Stimulated activated CD8-positive, alpha-beta memory T cell treated with anti-CD3 and anti-CD28 coated beads, Interleukin-7, amount 100 ng/mL, for 1 hour (primary cell): ENCODE measurements around the gene PMF1.
"Not testable (repeated sequence)": the region's sequence is repeated elsewhere in the genome, so short reads cannot be mapped to it uniquely, and the experiment has no call there.

Source experiments
- DNase-seq, 2 donors: peaks; one replicate each; pipeline ENCODE4 v3.0.0-alpha.2; 2020; ENCODE audit warnings: low read depth in 2 of 2

Gene PMF1, protein sequence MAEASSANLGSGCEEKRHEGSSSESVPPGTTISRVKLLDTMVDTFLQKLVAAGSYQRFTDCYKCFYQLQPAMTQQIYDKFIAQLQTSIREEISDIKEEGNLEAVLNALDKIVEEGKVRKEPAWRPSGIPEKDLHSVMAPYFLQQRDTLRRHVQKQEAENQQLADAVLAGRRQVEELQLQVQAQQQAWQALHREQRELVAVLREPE

DNA sequence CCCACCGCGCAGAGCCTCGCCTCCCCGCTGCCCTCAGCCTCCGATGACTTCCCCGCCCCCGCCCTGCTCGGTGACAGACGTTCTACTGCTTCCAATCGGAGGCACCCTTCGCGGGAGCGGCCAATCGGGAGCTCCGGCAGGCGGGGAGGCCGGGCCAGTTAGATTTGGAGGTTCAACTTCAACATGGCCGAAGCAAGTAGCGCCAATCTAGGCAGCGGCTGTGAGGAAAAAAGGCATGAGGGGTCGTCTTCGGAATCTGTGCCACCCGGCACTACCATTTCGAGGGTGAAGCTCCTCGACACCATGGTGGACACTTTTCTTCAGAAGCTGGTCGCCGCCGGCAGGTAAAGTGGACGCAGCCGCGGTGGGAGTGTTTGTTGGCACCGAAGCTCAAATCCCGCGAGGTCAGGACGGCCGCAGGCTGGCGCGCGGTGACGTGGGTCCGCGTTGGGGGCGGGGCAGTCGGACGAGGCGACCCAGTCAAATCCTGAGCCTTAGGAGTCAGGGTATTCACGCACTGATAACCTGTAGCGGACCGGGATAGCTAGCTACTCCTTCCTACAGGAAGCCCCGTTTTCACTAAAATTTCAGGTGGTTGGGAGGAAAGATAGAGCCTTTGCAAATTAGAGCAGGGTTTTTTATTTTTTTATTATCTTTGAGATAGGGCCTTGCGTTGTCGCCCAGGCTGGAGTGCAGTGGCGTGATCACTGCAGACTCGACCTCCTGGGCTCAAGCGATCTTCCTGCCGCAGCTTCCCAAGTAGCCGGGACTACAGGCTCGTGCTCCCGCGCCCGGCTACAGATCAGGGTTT, at the start of gene PMF1:
Gene PMF1 (plus strand): TSS at position 175 of the 811 bp plus-strand sequence. CDS start 9 bp downstream, at position 184.
- peak; percentile 83 to 91 for DNase-seq

DNA sequence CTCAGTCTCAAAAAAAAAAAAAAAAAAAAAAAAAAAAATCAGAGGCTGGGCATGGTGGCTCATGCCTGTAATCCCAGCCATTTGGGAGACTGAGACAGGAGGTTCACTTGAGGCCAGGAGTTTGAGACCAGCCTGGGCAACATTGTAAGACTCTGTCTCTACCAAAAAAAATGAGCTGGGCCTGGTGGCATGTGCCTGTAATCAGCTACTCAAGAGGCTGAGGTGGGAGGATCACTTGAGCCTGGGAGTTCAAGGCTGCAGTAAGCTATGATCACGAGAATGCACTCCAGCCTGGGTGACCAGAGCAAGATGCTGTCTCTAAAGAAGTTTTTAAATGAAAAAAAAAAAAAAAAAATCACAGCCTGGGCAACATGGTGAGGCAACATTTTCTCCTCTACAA, 49.1 kb upstream of the PMF1 start:
- no peak for DNase-seq

DNA sequence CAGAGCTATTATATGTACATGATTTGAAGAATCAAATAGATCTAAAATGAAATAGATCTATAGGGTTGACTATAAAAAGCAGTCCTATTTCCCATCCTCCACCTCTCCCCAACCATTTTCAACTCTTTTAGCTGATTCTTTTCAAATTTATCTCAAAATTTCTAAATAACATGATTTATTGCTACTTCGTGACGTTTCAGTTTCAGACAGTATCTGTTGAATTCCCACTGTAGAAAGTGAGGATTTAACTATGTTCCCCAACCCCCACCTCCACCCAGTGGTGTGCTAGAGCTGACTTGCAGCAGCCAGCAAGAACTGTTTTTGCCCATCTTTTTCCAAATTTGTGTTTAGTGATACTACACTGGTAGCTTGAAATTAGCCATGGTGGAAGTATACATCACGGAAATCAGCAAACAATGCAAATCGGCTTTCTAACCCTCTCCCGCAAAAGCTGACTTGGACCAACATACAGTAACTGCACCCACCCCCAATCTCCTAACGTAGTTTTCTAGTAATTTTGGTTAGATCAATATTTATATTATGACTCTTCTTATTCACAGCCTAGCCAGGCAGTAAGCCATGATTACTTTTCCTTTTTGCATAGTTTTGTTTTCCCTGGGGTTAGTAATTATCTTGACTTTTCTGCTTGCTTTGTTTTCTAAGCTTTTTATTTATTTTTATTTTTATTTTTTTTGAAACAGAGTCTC, 48.5 kb upstream of the PMF1 start:
- no peak for DNase-seq

DNA sequence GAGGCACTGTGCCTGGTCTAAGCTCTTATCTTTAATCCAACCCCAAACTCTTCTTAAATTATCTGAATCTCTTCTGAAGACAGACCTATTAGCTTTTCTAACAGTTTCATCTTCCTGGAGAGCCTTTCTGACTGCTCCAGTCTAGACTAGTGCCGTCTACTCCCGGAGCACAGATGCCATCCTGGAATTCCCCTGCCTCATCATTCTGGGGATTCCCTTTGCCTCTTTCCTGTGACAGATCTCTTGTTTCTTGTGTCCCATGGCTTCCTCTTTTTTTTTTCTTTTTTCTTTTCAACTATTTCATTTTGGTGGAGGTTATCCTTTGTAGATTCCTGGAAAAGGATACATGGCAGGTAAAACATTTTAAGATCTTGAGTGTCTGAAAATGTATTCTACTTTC, 47.7 kb upstream of the PMF1 start:
- DNase-seq: no peak

DNA sequence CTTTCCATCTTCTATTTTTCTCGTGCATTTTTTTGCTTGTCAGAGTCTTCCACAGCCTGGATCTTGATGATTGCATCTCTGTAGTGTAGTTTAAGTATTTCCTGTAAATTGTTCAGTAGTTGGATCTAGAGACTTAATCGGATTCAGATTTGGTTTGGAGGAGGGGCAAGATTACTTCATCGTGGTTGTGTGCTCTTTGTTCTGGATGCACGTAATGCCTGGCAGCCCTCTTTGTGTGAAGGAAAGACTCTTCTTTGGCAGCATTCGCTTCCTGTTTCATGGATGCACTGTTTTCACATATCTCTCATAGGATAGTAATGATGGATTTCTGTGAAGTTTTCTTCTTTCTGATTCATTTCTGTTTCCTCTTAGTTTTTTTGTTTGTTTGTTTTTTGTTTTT, 45.3 kb upstream of the PMF1 start:
- no peak for DNase-seq

DNA sequence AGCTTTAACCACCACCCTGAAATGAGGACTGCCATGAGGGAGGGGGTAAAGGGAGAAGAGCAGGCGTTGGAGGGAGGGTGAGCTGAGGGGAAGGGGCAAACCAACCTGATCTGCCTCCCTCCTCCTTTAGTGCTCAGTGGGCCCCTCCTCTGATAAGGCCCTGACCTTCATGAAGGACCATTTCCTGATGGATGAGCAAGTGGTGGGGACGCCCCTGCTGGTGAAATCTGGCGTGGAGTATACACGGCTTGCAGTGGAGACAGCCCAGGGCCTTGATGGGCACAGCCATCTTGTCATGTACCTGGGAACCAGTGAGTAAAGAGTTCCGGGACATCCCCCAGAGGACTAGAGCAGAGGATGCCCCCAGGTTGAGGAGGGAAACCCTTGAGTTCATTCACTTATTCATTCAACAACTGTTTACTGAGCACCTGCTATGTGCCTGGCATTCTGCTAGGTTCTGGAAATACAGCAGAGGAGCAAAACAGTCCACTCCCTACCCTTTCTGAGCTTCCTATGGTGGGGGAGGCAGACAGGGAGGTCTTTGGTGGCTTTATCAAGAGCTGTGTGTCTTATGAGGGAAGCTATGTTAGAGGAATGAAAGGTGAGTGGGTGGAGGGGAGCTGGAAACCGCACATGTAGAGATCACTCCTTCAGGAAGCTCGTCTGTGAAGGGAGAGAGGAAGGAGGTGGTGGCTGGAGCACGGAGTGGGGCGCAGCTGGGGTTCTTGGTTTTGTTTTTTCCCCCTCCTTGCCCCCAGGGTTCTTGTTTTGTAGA, 39.9 kb upstream of the PMF1 start:
- DNase-seq: no peak

DNA sequence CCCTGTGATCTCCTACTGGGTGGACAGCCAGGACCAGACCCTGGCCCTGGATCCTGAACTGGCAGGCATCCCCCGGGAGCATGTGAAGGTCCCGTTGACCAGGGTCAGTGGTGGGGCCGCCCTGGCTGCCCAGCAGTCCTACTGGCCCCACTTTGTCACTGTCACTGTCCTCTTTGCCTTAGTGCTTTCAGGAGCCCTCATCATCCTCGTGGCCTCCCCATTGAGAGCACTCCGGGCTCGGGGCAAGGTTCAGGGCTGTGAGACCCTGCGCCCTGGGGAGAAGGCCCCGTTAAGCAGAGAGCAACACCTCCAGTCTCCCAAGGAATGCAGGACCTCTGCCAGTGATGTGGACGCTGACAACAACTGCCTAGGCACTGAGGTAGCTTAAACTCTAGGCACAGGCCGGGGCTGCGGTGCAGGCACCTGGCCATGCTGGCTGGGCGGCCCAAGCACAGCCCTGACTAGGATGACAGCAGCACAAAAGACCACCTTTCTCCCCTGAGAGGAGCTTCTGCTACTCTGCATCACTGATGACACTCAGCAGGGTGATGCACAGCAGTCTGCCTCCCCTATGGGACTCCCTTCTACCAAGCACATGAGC, 36.1 kb upstream of the PMF1 start:
- DNase-seq: no peak

DNA sequence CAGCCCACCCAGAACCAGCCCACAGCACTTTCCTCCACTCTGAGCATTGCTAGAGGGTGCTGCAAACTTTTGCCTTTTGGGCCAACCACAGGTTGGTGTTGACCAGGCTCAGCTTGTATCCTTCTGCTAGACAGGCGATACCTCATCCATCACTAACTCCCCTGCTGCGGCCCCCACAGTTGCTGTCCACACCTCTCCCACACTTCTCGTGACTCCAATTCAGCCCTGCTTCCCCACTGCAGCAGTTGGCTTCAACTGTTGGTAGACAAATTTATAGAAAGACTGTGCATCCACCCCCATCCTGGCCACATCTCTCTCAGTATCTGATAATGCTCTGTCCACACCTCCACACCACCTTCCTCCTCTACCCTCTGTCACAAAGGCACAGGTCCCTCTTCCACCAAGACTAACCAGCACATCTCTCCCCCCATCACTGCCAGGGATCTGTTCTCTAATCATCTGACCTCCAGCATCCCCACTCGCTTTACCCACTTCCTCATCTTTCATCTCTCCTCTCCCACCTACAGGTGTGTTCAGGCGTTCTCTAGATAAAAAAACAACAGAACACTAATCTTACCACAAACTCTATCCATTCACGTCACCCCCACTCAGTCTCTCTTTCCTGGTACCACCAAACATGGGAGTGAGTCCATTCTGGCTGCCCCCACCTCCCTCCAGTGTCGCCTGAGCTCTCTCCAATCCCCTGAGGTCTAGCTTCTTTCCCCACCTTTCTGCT, 34.7 kb upstream of the PMF1 start:
- DNase-seq: no peak

DNA sequence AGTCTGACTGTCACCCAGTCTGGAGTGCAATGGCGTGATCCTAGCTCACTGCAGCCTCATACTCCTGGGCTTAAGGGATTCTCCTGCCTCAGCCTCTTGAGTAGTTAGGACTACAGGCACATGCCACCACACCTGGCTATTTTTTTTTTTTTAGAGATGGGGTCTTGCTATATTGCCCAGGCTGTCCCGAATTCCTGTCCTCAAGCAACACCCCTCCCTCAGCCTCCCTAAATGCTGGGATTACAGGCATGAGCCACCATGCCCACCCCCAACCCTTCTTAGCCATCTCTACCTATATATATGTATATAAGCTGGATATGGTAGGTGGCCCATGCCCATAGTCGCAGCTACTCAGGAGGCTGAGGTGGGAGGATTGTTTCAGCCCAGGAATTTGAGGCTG, 32.3 kb upstream of the PMF1 start:
- DNase-seq: no peak

DNA sequence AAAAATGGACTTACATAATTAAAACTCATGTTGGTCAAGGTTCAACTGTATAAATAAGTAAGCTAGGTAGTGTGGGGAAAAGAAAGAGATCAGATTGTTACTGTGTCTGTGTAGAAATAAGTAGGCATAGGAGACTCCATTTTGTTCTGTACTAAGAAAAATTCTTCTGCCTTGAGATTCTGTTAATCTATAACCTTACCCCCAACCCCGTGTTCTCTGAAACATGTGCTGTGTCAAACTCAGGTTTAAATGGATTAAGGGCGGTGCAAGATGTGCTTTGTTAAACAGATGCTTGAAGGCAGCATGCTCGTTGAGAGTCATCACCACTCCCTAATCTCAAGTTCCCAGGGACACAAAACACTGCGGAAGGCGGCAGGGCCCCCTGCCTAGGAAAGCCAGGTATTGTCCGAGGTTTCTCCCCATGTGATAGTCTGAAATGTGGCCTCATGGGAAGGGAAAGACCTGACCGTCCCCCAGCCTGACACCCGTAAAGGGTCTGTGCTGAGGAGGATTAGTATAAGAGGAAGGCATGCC, 31.3 kb upstream of the PMF1 start:
- not testable (repeated sequence) for DNase-seq

DNA sequence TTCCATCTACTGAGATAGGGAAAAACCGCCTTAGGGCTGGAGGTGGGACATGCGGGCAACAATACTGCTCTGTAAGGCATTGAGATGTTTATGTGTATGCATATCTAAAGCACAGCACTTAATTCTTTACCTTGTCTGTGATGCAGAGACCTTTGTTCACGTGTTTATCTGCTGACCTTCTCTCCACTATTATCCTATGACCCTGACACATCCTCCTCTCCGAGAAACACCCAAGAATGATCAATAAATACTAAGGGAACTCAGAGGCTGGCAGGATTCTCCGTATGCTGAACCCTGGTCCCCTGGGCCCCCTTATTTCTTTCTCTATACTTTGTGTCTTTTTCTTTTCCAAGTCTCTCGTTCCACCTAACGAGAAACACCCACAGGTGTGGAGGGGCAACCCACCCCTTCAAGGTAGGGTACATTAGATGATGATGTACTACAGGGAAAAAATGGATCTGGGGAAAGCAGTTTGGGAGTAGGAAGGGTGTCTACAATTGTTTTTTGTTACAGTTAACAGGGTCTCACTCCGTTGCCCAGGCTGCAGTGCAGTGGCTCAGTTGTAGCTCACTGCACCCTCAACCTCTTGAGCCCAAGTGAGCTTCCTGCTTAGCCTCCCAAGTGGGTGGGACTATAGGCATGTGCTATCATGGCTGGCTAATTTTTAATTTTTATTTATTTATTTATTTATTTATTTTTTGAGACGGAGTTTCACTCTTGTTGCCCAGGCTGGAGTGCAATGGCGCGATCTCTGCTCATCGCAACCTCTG, 30.6 kb upstream of the PMF1 start:
- DNase-seq: not testable (repeated sequence)

DNA sequence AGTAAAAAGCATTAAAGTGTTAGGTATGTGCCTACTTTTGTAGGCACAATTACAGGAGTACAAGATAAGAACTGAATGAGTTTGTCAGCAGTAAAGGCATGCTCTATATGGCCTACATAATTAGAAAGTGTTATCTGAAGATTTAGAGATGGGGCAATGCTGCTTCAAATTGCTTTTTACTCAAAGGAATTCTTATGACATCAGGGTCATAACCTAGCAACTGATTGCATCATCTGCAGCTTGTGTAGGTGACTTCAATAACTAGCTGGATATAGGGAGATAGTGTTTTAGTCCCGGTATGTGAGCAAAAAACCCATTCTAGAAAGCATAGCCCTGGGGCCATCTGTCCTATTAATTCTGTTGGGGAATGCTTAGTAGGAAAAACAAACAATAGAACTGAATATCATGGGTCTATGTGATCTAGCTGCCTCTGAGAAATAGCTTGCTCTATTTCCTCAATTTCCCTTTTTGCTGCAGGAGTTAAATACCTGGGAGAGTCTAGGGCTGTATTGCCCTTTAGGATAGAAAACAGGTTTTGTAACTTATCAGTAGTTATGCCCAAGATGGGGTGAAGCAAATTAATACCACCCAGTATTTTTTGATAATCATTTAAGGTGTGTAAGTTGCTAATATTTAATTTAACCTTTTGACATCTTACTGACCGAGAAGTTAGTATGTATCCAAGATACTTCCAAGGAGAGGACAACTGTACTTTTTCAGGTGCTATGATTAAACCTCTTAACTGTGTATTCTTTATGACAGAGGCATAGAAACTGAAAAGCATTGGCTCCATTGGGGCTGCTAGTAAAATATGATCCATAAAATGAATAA, 26.2 kb upstream of the PMF1 start:
- not testable (repeated sequence) for DNase-seq

DNA sequence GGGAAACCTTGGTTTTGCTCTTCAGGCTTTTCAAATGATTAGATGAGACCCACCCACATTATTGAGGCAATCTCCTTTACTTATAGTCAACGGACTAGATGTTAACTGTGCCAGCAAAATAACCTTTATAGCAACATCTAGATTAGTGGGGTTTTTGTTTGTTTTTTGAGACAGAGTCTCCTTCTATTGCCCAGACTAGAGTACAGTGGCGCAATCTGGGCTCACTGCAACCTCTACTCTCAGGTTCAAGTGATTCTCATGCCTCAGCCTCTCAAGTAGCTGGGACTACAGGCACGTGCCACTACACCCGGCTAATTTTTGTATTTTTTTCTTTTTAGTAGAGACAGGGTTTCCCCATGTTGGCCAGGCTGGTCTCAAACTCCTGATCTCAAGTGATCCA, 22.5 kb upstream of the PMF1 start:
- not testable (repeated sequence) for DNase-seq

DNA sequence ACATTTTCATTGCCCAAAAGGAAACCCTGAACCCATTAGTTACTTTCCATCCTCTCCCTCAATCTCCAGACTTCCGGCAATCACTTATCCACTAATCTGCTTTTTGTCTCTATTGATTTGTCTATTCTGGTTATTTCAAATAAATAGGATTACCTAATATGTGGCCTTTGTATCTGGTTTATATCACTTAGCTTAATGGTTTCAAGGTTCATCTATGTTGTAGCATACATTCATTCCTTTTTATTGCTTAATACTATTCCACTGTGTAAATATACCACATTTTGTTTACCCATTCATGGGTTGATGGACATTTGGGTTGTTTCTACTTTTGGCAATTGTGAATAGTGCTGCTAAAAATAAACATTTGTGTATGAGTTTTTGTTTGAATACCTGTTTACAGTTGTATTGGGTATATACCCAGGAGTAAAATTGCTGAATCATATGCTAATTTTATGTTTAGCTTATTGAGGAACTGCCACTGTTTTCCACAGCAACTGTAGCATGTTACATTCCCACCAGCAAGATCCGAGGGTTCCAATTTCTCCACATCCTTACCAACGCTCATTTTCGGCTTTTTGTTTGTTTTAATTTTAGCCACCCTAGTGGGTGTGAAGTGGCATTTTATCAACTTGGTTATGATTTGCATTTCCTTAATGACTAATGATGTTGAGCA, 21.4 kb upstream of the PMF1 start:
- DNase-seq: no peak

DNA sequence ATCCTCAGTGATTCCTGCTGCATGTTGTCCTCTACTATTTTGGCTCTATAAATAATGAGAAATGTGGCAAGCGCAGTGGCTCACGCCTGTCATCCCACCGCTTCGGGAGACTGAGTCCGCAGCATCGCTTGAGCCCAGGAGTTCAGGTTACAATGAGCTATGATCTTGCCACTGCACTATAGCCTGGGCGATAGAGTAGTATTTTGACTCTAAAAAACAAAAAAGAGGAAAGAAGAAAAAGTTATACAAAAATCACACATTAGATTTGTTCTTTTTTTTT, 19.7 kb upstream of the PMF1 start:
- DNase-seq: no peak

DNA sequence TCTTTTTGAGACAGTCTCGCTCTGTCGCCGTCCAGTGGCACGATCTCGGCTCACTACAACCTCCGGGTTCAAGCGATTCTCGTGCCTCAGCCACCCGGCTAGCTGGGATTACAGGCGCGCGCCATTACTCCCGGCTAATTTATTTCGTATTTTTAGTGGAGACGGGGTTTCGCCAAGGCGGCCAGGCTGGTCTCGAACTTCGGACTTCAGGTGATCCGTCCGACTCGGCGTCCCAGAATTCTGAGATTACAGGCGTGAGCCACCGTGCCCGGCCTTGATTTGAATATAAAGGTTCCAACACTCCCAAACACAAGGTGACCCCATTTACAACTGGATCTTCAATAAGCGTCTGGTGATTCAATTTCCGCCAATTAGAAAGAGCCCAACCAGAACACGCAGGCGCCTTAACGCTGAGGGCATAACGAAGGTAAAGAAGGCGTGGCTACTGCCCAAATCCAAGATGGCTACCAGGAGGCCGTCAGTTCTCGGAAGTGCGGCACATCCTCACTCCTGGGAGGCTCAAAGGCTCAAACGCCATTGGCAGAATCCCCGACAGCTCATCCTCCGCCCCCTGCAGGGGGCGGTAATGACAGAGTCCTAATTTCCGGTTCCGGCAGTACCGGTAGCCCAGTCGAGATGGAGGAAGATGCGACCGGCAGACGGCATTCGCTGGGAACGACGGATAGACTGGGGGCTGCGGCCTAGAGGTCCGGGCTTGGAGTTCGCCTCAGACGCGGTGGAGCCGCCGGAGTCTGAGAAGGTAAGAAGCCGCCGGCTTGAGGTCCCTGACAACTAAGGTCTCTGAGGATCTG, 19.1 kb upstream of the PMF1 start, which contains the start of gene SLC25A44:
Gene SLC25A44 (plus strand): TSS at position 617 of the 812 bp plus-strand sequence. CDS start 5,744 bp downstream, outside the sequence.
- peak; percentile 88 to 94 for DNase-seq

DNA sequence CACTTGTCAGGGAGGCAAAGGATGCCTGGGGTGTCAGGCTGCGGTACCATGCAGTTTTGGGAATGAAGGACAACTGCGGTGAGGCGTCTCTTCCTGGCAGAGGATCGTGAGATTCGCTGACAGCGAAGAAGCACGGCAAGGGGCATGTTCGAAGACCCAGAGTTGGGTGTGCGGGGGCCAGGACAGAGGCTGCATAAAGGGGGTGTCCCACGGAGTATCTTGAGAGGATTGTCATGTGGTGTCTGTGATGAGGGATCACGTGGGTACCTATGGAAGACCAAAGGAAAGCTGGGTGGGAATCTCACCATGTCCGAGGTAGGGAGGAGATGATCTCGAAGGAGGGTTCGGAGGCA, 18.5 kb upstream of the PMF1 start:
- no peak for DNase-seq

DNA sequence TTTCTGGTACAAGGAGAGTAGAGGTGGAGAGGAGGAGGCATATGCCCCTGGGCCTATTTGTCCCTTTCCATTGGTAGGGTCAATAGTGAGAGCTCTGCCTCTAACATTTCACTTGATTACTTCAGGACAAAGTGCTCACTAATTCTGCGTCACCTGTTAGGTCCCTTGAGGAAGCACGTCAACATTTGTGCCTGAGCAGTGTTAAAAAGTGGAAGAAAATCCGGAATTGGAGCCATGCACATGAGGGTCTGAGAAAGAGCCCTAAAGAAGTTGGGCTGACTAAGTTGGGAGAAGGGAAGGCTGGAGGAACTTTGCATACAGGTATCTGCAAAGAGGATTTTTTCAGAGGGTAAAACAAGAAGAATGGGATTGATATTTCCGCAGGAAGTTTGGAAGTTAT, 17.0 kb upstream of the PMF1 start:
- DNase-seq: no peak
